SHP77 treated with DMSO at 0.1 percent for 48 hours (cell line): Measurements from ENCODE around the gene SCP2.
"Not testable (repeated sequence)": the region's sequence is repeated elsewhere in the genome, so short reads cannot be mapped to it uniquely, and the experiment has no call there.

Experiments used
- DNase-seq: peaks from one replicate; lab custom pipeline; 2025; lab: John Stamatoyannopoulos, UW

Gene SCP2

DNA sequence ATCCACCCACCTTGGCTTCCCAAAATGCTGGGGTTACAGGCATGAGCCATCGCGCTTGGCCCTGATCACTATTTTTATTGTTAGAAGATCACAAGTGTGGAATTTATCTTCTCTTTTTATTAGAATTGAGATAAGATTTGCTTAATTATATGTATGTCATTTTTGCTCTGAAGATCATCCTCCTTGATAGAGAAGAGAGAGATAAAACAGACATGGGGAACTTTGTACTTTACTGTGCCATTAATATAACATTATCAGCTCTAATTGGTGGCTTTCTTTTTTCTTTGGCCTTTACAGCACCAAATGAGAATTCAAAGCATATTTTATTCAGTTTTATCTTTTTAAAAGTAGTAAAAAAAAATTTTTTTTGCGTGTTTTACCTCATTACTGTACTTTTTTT is 46.8 kb downstream of the SCP2 start:
- no peak for DNase-seq

DNA sequence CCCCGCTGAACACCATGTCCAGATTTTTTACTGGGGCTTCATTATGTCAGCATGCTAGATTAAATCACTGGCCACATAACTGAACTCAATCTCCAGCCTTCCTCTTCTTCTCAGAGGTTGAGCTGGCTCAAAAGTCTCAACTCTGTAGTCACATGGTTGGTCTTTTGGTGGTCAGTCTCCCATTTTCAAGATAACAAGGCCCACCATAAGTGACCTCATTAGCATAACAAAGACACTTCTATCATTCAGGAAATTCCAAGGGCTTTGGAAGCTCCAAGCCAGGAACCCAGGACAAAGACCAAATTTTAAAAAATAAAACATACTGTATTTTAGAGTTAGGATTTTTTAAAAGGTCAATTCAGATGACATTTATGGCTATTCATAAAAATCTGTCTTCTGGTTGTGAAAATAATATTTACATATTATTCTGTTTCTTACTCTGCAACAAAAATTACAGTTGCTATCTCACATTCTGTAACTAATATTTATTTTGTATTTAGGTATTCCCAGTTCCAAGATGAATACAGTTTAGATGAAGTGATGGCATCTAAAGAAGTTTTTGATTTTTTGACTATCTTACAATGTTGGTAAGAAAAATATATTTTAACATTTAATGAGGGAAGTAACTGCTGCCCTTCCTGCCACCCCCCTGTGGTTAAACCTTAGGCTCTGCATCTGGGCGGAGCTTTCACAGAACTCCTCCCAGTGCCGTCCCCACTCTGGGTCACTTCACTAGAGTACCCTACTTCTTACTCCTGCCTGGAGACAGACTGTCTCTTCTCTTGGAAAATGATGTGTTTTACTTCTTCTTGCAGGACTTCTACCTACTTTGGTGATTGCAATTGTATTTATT is 49.3 kb downstream of the SCP2 start:
- DNase-seq = no peak

DNA sequence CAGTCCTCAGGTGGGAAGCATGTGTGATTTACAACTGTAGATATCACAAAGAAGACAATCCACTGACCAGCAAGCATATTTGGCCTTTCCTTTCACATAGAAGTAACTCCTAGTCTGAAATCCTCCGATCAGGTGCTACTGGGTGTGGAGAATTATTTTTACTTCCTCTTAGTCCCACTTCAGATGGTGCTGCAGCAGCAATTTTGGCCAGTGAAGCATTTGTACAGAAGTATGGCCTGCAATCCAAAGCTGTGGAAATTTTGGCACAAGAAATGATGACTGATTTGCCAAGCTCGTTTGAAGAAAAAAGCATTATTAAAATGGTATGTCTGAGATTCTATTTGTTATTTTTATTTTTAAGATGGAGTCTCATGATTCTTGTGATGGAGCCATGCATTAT is 51.0 kb downstream of the SCP2 start:
- no peak for DNase-seq

DNA sequence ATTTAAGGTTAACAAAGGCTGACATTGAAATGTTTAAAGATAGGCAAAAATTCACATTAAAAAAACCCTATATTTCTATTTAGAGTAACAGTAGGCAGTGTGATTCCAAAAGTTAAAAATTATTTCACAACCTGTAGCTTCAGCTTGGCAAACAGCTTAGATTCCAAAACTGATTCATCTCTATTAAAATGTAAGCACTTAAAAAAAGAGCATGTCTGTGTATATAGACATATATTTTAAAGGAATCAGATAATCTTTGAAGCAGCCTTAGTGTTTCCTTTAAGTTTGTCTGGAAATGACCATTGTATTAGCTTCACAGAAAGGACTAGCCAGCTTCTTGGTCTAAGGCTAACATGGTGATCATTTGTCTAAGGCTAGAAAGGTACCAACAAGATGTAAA is 65.7 kb downstream of the SCP2 start:
- not testable (repeated sequence) for DNase-seq

DNA sequence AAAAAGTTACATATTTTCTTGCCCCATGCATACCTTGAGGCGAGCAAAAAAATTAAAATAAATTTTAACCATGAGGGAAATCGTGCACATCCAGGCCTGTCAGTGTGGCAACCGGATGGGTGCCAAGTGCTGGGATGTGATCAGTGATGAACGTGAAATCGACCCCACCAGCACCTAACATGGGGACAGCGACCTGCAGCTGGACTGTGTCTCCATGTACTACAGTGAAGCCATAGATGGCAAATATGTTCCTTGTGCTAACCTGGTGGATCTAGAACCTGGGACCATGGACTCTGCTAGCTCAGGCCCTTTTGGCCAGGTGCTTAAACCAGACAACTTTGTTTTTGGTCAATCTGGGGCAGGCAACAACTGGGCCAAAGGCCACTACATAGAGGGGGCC is 67.6 kb downstream of the SCP2 start:
- DNase-seq = no peak

DNA sequence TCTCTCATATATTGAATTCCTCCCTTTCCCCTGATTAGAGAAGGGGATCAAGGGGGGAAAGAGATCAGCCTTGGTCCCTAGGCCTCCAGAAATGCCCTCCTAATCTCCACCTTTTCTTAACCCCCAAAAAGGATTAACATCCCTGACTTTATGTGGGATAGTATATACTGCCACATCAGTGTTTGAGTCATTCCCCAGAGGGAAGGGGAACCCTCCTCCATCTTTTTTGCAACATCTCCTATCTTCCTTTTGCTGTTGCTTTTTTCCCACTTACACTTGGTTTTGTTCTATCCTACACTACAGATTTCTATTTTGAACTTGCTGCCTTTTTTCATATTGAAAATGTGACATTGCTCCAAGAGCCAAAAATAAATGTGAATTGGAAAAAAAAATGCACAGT is 69.6 kb downstream of the SCP2 start:
- no peak for DNase-seq

DNA sequence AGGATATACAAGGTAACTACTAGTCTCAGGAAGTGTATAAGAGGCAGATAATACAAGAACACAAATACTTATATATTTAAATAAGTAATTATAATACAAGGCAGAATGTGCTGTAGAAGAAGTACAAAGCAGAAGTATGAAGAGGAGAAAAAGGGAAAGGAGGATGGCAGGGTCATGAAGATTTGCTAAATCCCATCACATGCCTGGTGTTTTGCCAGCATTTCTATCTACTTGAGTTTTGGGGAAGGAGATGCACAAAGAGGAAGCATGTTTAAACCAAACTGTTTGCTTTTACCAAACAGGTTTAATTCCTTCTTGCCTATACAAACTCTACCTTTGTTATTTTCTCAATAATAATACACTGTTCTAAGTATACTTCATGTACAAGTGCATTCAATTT is 74.1 kb downstream of the SCP2 start:
- no peak for DNase-seq

DNA sequence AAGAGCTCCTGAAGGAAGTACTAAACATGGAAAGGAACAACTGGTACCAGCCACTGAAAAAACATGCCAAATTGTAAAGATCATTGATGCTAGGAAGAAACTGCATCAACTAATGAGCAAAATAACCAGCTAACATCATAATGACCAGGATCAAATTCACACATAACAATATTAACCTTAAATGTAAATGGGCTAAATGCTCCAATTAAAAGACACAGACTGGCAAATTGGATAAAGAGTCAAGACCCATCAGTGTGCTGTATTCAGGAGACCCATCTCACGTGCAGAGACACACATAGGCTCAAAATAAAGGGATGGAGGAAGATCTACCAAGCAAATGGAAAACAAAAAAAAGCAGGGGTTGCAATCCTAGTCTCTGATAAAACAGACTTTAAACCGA is 79.5 kb downstream of the SCP2 start:
- DNase-seq = not testable (repeated sequence)

DNA sequence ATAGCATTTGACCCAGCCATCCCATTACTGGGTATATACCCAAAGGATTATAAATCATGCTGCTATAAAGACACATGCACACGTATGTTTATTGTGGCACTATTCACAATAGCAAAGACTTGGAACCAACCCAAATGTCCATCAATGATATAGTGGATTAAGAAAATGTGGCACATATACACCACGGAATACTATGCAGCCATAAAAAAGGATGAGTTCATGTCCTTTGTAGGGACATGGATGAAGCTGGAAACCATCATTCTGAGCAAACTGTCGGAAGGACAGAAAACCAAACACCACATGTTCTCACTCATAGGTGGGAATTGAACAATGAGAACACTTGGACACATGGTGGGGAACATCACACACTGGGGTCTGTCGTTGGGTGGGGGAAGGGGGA is 83.2 kb downstream of the SCP2 start:
- DNase-seq = not testable (repeated sequence)

DNA sequence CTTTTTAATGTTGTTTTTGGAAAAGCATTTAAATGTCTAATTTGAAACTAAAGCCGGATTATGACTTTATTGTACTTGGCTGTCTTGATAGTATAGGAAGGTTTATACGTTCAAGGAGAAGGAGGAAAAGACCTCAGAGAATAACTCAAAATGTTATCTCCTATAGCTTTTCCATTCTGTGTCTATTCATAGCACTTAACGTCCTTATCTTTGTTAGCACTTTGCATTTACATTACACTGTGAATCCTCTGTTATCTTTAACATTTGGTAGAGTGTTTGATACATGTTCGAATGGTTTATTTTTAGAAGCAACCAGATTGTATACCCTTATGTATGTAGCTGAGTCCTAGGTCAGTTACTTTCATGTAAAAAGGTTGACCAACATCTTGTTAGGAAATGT is 84.1 kb downstream of the SCP2 start:
- no peak for DNase-seq

DNA sequence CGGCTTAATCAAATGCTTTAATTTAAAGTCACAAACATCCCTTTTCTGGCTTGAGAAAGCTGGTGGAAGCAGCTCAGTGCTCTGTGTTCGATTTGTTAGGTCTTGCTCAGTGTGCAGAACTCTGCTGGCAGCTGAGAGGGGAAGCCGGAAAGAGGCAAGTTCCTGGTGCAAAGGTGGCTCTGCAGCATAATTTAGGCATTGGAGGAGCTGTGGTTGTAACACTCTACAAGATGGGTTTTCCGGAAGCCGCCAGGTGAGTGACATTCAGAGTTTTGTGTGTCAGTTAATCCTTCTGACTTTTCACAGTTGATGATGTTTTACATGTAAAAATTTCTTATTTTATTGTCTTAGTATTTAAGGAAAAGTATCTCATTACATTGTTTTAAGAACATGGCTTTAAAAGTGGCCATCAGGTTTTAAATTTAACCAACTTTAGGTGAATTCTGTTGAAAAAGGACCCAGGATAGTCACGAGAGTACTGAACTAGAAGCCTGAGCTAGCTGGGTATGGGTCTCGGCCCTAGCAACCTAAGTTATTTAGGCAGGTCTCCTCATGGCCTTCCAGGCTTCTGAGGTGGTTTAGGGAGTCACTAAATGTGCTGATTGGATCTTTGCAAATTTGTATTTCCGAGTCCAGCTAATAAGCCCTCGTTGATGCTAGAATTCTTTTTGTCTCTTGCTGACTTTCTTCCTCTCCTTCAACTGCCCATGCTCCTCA is 87.9 kb downstream of the SCP2 start:
- peak; percentile 91 for DNase-seq

DNA sequence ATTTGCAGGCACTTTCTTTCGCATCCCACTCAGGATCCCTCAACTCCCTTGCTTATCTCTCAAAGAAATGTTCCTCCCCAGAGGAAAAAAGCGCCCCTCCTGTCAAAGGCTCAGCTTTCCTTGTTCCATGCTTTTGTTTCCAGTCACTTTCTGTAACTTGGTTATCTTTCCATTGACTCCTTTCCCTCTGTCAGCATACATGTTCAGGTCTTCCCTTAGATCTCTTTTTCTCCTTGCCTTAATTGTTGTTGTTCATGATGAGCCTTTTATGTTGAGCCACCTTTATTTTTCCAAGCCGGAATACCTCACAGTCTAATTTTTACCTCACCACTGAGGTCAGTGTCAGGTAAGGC is 88.4 kb downstream of the SCP2 start:
- DNase-seq = no peak

DNA sequence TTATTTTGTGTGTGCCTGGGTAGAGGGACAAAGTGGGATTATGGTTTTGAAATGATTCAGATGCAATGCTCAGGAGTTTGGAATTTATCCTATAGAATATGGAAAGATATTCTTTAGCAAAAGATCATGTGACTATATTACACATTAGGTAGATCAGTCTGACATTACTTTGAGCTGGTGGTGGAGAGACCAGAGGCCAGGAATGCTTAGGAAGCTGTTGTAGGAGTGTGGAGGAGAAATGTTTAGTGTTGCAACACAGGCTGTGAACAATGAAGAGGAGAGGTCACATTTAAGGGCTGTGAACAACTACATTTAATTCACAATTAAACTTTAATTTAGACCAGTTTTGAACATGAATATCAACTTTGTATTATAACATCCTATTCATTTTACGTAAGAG is 89.6 kb downstream of the SCP2 start:
- no peak for DNase-seq

DNA sequence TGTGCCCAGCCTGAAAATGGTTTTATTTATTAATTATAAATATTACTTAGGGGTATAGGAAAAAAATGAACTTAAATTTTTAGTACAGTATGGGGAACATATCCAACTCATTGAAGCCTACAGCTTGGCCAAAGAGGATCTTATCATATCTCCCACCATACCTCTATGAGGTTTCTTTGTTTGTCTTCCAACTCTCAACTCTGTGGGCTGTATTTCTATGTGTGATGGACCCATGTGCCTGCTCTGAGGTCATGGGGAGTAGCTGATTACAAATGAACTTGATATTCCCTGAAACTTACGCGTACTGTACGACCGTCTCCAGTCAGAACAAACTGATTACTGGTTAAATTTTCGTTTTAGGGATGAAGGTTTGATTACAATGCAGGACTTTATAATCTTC is 93.5 kb downstream of the SCP2 start:
- no peak for DNase-seq

DNA sequence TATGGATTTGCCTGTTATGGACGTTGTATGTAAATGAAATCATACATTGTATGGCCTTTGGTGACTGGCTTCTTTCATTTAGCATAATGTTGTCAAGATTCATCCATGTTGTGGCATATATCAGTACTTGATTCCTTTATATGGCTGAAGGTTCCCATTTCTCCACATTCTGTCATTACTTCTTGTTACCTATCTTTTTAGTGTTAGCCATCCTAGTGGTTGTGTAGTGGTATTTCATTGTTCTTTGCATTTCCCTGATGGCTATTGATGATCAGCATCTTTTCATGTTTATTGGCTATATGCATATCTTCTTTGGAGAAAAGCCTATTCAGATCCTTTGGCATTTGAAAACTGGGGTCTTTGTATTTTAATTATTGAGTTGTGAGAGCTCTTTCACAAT is 95.1 kb downstream of the SCP2 start:
- DNase-seq = no peak

DNA sequence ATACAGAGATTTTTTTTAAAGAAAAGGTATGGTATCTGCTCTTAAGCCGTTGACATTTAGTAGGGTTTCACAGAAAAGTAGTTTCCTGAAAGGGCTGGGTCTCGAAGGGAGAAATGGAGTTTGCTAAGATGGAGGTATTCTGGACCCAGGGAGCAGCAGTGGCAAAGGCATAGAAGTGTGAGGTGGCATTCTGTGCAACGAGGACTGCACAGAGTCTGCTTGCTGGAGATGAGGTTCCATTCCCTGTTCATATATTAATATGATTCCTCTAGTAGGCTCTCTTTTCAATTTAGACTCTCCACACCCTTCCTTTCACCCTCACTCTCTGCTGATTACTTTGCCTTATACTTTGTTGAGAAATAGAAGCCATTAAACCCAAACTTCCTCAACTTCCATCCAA is 96.5 kb downstream of the SCP2 start:
- no peak for DNase-seq

DNA sequence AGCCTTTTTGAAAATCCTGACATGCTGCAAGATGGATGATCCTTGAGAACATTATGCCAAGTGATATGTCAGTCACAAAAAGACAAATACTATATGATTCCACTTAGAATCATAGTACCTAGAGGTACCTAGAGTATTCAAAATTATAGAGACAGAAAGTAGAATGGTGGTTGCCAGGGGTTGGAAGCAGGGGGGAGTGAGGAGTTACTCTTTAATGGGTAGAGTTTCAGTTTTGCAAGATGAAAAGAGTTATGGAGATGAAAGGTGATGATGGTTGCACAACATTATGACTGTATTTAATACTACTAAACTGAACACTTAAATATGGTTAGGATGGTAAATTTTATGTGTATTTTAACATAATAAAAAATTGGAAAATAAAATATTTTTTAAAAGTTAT is 97.0 kb downstream of the SCP2 start:
- DNase-seq = no peak

DNA sequence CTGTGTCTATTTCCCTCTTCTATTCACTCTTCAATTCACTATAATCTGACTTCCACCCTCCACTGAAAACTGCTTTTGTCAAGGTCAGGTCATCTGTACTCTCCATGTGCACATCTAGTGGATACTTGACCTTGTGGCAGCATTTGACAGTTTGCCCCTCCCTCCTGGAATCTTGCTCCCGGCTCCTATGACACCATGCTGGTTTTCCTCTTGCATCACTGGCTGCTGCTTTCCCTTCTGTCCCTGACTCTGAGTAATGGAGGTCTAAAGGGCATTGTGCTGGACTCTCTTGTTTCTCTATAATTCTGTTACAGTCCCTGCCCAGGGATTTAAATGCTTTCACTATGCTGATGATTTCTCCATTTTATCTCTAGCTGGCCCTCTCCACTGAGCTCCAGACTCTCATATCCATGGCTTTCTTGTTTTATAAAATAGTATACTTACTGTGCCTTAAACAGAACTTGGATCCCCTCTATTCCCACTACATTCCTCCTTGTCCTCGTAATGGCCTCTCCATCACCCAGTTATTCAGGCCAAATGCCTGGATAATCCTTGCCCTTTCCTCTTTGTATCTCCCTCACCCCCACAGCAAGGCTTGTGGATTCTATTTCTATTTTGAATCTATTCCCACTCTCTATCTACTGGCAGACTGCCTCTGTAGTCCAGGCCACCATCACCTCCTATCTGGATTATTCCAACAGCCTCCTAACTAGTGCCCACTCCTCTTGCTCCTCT is 98.1 kb downstream of the SCP2 start:
- no peak for DNase-seq

DNA sequence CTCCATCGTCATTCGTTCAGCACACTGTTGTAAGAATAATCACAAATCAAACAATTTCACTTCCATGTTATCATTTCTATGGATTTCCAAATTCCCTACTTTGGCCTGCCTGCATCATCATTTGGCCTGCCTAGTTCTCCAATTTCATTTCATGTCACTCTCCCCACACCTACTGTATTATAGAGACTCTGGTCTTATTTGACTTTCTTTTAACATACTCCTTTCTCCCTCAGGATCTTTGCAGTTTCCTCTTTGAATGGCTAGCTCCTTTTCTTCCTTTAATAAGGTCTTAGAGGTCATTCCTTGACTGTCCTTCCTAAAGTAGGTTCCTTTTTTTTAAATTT is 98.7 kb downstream of the SCP2 start:
- DNase-seq = no peak

DNA sequence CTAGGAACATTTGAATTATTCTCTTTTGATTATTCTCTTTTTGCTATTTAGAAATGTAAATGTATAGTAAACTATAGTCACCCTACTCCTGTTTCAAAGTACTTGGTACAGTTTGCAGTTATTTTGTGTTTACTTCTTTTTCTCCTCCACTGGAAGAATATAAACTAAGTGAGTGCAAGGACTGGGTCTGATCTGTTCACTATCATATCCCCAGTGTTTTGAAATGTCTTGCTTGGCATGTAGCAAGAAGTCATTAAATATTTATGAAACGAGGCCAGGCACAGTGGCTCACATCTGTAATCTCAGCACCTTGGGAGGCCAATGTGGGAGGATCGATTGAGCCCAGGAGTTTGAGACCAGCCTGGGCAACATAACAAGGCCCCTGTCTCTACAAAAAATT is 99.2 kb downstream of the SCP2 start:
- DNase-seq = no peak

DNA sequence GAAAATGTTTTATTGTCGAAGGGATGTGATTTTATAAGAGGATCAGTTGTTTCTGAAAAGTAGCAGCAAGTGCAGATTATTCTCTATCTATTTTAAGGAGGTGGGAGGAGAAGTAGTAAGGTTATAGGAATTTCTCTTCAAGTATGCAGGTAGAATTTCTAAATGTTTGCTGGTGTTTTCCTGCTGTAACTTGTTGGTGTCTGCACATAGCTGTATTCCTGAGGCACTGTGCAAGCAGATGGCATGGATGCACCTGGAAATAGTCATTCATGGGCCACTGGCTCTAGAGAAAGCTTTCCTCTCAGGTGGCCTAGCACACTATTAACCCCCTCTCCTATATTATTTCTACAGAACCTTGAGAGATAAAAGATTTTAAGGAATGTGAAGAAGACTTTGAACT is 104.7 kb downstream of the SCP2 start:
- DNase-seq = no peak

DNA sequence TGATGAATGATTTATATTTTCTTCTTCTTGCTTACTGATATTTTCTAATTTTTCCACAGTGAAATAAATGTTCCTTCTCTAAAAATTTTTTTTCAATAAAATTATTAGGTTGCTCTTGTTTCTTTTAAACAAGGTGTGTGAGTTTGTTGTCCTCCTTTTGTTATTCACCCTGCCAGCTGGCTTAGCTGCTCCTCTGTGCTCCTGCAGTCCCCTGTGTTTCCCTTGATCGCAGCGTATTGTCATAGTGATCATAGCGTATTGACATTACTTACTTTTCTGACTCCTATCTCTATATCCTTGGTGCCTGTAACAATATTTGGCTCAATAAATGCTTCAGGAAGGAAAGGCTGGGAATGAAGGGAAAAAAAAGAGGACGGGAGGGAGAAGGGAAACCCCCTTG is 110.1 kb downstream of the SCP2 start:
- DNase-seq = no peak

DNA sequence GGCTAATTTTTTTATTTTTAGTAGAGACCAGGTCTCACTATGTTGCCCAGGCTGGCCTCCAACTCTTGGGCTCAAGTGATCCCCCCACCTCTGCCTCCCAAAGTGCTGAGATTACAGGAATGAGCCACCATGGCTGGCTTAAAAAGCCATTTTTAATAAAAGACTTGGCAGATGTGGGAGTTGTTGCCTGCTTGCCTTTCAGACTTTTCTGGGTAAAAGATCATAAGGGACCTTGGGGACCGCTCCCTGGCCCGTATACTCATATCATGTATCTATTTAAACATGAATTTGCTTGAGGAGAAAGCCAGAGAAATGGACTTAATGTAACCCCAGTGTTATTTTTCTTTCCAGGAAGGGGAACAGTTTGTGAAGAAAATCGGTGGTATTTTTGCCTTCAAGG is 111.5 kb downstream of the SCP2 start:
- DNase-seq = no peak
